ENCODE data around the gene FRS3. TPM values are rescaled to one million over a fixed set of nuclear protein-coding genes. Genes with fewer than 3 reads are reported as not detected.
A peak's percentile ranks its signal among the peaks of the same experiment; 100 is the strongest.

FRS3 gene
- total and polyA plus RNA-seq, 2 of the 13 experiments (the other 11 are each of a cell fraction or from before 2014, with no cell fraction given) = 3.0 to 7.4 TPM

DNA sequence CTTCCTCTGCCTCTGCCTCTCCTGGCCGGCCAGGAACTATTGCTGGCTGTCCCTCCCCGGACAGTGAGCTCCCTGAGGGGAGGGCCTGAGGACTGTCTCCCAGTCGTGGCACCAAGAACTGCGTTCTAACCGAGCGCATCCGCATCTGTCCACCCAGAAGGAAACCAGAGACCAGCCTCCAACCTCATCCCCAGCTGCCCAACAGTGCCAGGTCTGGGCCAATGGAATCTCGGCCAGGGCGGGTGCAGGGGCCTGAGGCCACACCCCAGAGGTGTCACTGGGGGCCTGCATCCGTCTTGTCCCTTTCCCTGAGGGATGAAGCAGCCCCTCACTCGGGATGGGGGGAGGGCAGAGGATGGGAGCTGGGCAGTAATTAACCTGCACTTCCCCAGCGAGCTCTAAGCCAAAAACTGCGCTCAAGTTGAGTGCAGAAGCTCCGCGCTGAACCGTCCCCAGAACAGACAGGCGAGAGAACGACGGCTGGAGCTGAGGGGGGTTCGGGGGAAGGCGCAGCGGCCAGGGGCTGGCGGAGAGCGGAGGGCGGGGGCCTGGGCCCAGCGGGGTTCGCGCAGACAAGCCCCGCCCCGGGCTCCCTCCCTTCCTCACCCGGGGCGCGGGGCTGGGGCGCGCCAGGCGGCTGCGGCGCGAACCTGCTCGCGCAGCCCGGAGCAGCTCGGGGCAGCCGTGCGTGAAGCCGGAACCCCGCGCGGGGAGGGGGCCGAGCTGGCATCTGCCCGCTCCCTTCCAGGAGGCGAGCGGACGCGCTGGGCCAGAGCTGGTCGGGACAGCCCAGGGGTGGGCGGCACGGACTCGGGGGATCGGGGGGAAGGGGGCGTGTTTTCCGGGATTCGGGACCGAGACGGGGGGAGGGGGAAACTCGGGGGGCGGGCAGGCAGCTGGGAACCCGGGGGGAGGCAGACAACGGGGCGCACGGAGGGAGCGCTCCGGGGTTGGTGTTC lies 45.7 kb downstream of the FRS3 start (continued):
- TF ChIP-seq, protein P1, sequence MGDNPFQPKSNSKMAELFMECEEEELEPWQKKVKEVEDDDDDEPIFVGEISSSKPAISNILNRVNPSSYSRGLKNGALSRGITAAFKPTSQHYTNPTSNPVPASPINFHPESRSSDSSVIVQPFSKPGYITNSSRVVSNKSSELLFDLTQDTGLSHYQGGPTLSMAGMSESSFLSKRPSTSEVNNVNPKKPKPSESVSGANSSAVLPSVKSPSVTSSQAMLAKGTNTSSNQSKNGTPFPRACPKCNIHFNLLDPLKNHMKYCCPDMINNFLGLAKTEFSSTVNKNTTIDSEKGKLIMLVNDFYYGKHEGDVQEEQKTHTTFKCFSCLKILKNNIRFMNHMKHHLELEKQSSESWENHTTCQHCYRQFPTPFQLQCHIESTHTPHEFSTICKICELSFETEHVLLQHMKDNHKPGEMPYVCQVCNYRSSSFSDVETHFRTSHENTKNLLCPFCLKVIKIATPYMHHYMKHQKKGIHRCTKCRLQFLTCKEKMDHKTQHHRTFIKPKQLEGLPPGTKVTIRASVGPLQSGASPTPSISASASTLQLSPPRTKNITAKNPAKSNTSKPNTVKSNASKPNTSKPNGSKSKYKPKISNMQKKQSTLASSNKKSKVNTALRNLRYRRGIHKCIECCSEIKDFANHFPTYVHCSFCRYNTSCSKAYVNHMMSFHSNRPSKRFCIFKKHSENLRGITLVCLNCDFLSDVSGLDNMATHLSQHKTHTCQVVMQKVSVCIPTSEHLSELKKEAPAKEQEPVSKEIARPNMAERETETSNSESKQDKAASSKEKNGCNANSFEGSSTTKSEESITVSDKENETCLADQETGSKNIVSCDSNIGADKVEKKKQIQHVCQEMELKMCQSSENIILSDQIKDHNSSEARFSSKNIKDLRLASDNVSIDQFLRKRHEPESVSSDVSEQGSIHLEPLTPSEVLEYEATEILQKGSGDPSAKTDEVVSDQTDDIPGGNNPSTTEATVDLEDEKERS (CRISPR knock-in tag; IDR thresholded peaks at IDR 0.05) = peak; percentile 79; the same call in 1 of the 2 replicates
- TF ChIP-seq ZNF337 (CRISPR knock-in tag; IDR thresholded peaks at IDR 0.05; ENCODE audit: borderline replicate concordance, low read depth) (peak; percentile 59; the same call in 1 of the 2 replicates), ZNF619 (CRISPR knock-in tag; IDR thresholded peaks at IDR 0.05) (0 out of 2 replicates have a peak, but pooled peaks have one; percentile 27), HOXA5 (CRISPR knock-in tag; IDR thresholded peaks at IDR 0.05) (peak; percentile 53; the same call in 1 of the 2 replicates), REL (CRISPR knock-in tag; conservative IDR thresholded peaks at IDR 0.05) (peak; percentile 76), CBX1 (IDR thresholded peaks at IDR 0.05; ENCODE audit: low read depth) (peak; percentile 25), KLF11 (CRISPR knock-in tag; IDR thresholded peaks at IDR 0.05) (no peak), ZNF350 (CRISPR knock-in tag; IDR thresholded peaks at IDR 0.05; ENCODE audit: borderline replicate concordance, low read depth) (peak; percentile 85), SMAD9 (CRISPR knock-in tag; IDR thresholded peaks at IDR 0.05) (no peak), NR2C2 (CRISPR knock-in tag; IDR thresholded peaks at IDR 0.05; ENCODE audit: borderline replicate concordance) (no peak), RXRA (CRISPR knock-in tag; IDR thresholded peaks at IDR 0.05) (peak; percentile 50; the same call in 1 of the 2 replicates), KDM5B (CRISPR knock-in tag; IDR thresholded peaks at IDR 0.05; ENCODE audit: borderline replicate concordance) (peak; percentile 62; the same call in 1 of the 2 replicates), NFYC (CRISPR knock-in tag; IDR thresholded peaks at IDR 0.05) (peak; percentile 57), CHCHD3 (CRISPR knock-in tag; IDR thresholded peaks at IDR 0.05) (0 out of 2 replicates have a peak, but pooled peaks have one; percentile 41), HNF4A (CRISPR knock-in tag; IDR thresholded peaks at IDR 0.05) (0 out of 2 replicates have a peak, but pooled peaks have one; percentile 10), RAD21 (CRISPR knock-in tag; IDR thresholded peaks at IDR 0.05) (peak; percentile 20; the same call in 1 of the 2 replicates), PCBP2 (optimal IDR thresholded peaks at IDR 0.05; ENCODE audit: low read depth, low read length, poor library complexity, severe bottlenecking) (no peak), ELF3 (CRISPR knock-in tag; IDR thresholded peaks at IDR 0.05) (peak; percentile 66), ZNF737 (CRISPR knock-in tag; IDR thresholded peaks at IDR 0.05; ENCODE audit: borderline replicate concordance) (no peak), TBX3 (IDR thresholded peaks at IDR 0.05; ENCODE audit: borderline replicate concordance) (peak; percentile 54; the same call in 1 of the 2 replicates)
- TF ChIP-seq, protein P2, sequence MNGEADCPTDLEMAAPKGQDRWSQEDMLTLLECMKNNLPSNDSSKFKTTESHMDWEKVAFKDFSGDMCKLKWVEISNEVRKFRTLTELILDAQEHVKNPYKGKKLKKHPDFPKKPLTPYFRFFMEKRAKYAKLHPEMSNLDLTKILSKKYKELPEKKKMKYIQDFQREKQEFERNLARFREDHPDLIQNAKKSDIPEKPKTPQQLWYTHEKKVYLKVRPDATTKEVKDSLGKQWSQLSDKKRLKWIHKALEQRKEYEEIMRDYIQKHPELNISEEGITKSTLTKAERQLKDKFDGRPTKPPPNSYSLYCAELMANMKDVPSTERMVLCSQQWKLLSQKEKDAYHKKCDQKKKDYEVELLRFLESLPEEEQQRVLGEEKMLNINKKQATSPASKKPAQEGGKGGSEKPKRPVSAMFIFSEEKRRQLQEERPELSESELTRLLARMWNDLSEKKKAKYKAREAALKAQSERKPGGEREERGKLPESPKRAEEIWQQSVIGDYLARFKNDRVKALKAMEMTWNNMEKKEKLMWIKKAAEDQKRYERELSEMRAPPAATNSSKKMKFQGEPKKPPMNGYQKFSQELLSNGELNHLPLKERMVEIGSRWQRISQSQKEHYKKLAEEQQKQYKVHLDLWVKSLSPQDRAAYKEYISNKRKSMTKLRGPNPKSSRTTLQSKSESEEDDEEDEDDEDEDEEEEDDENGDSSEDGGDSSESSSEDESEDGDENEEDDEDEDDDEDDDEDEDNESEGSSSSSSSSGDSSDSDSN (CRISPR knock-in tag; IDR thresholded peaks at IDR 0.05) = peak; percentile 67; the same call in 1 of the 2 replicates
- TF ChIP-seq, protein P3, sequence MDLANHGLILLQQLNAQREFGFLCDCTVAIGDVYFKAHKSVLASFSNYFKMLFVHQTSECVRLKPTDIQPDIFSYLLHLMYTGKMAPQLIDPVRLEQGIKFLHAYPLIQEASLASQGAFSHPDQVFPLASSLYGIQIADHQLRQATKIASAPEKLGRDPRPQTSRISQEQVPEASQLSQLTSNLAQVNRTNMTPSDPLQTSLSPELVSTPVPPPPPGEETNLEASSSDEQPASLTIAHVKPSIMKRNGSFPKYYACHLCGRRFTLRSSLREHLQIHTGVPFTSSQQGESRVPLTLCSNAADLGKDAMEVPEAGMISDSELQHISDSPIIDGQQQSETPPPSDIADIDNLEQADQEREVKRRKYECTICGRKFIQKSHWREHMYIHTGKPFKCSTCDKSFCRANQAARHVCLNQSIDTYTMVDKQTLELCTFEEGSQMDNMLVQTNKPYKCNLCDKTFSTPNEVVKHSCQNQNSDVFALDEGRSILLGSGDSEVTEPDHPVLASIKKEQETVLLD (CRISPR knock-in tag; IDR thresholded peaks at IDR 0.05; ENCODE audit: low read depth) = 0 out of 2 replicates have a peak, but pooled peaks have one; percentile 67
